GM21515 (cell line): ENCODE data around the gene LIAS.
"Not testable (repeated sequence)": the region's sequence is repeated elsewhere in the genome, so short reads cannot be mapped to it uniquely, and the experiment has no call there.

Experiments
- ATAC-seq: cut with Tn5 transposase; IDR thresholded peaks from one replicate; pipeline ENCODE4 v1.9.1; 2021; ENCODE audit not compliant: unreplicated experiment

LIAS gene

DNA sequence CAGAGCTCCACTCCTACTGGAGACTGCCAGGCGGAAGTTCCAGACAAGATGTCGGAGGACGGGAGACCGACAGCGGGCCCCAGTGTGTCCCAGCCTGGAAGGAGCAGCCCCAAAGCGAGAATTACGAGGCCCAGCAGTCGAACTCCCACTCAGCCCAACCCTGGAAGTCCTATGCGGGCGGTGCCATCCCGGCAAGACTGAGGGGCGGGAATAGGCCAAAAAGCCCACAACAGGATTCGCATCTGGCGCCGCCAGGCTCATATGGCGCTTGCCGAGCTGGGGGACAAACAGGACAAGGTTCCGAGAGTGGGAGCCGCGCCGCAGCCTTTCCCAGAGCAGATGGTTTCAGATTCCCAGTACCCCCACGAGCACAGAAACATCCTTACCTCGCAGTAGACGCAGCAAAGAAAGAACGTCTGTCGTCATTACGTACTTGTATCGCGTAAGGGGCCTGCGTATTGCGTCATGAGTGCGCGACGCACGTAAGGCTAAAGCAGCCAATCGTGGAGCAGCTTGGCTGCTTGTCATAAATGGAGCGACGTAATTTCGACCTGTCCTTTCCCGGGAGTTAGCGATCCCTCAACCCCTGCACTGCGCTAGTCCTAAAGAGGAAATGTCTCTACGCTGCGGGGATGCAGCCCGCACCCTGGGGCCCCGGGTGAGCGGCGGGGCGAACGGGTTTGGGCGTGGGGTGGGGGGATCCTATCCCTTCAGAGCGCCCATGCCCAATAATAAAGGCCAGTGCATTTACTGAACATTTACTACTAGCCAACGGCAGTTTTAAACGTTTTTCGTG is at the start of gene LIAS, which contains the start of gene RPL9:
Gene LIAS (plus strand): TSS at position 552 of the 796 bp plus-strand sequence. CDS start 62 bp downstream, at position 614.
Gene RPL9 (minus strand): TSS at position 418 of the 796 bp plus-strand sequence. CDS start 483 bp downstream, outside the sequence.
- peak; percentile 81 for ATAC-seq

DNA sequence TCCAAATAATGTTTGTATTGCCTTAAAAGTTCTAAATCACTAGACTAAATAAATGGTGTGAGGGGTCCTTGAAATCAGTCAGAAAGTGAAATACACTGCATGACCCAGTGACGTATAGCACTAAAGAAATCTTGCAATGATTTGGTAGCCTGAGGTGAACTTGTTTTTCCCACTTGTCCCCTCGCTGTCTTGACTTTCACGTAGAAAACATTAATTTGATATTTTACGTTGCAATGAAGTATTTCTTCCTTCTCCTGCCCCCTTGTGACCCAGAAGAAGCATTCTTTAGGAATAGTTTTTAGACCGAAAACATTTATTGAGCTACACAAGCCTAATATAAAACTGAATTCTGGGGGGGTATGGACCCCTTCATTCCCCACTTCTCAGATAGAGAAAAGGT is 48.4 kb upstream of the LIAS start:
- ATAC-seq, result no peak

DNA sequence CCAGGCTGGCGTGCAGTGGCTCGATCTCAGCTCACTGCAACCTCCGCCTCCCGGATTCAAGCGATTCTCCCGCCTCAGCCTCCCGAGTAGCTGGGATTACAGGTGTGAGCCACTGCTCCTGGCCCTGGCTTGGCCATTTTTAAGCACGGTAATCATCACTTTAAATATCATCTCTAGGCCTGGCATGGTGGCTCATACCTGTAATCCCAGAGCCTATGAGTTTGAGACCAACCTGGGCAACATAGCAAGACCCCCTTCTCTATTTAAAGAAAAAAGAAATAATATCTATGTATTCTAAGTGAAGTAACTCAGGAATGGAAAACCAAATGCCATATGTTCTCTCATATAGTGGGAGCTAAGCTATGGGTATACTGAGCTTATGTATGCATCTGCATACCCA is 47.3 kb upstream of the LIAS start:
- ATAC-seq, result not testable (repeated sequence)

DNA sequence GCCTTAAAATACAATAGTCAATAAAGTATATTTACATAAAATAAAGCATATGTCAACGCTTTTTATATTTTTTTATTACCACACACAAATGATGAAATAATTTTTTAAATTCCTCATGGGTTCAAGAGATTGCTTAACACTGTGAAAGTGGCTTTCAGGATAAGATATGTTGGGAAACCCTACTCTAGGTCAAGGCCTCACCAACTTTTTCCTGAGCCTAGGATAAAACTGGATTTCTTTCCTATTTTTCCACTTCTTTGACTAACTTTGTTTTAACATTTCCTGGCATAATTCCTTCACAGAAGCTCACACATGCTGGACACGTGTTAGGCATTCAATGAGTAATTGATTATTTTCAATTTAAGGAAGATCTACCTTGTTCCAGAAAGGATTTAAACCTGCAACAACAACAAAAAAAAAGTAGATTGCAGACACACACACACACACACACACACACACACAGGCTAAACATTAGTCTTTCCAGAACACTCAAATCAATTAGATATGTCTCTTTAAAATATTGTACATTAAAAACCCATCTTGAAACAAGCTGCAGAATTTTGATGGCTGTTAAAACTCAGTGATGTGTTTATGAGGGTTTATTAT is 43.1 kb upstream of the LIAS start:
- ATAC-seq, result no peak

DNA sequence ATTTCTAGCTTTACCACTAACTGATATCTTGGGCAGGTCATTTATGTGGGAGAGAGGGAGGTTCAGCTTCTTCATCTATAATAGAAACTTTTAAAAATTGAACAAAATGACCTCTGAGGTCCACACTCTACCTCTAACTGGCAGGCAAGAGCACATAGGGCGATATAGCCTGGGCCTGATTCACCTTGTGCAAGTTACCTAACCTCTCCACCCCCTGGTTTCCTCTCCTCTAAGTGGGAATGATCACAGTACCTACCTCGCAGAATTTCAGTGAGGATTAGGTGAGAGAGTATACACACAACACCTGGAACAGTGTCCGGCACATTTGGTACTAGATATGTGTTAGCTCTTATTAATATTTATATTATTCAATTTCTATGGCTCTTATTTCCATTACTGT is 36.6 kb upstream of the LIAS start:
- no peak for ATAC-seq

DNA sequence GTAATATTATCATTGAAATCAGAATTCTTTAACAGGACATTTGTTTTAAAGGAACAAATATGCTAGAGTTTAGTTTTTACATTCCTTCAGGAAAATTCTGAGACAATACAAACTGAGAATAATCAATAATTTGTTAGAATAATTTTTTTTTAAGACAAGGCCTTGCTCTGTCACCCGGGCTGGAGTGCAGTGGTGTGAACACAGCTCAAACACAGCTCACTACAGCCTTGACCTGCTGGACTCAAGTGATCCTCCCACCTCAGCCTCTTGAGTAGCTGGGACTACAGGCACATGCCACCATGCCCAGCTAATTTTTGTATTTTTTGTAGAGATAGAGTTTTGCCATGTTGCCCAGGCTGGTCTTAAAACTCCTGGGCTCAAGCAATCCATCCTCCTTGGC is 33.6 kb upstream of the LIAS start:
- not testable (repeated sequence) for ATAC-seq

DNA sequence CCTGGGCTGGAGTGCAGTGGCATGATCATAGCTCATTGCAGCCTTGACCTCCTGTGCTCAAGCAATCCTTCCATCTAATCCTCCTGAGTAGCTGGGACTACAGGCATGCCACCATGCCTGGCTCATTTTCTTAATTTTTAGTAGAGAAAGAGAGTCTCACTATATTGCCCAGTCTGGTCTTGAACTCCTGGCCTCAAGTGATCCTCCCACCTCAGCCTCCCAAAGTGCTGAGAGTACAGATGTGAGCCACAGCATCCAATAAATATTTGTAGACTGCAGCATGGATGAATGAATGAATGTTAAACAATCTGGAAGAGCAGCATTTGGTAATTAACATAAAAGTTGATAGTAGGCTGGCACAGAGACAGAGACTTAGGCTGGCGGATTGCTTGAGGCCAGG is 32.1 kb upstream of the LIAS start:
- ATAC-seq, result no peak

DNA sequence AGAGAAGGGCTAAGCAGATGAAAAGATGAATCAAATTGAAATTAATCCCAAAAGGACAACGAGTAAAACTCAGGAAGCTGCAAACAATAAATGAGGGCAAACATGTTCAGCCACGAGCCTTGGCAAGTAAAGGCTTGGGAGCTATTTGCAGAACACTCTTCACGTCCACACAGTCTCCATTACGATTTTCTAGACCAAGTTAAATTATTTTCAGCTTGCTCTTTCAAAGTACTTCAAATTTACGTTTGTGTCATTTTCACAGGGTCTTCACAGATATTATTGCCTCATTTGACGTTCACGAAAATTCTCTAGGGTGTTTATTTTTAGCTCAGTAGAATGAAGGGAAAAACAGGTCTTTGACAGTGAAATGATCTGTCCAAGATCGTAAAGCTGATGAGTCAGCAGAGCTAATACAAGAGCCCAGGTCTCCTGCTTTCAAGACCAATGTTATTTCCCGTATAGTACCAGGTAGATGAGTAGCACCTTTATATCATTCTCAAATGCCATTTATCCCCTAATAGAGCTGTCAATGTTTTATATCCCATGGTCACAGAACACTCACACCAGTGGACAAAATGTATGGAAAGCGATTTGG is 31.2 kb upstream of the LIAS start:
- ATAC-seq, result no peak

DNA sequence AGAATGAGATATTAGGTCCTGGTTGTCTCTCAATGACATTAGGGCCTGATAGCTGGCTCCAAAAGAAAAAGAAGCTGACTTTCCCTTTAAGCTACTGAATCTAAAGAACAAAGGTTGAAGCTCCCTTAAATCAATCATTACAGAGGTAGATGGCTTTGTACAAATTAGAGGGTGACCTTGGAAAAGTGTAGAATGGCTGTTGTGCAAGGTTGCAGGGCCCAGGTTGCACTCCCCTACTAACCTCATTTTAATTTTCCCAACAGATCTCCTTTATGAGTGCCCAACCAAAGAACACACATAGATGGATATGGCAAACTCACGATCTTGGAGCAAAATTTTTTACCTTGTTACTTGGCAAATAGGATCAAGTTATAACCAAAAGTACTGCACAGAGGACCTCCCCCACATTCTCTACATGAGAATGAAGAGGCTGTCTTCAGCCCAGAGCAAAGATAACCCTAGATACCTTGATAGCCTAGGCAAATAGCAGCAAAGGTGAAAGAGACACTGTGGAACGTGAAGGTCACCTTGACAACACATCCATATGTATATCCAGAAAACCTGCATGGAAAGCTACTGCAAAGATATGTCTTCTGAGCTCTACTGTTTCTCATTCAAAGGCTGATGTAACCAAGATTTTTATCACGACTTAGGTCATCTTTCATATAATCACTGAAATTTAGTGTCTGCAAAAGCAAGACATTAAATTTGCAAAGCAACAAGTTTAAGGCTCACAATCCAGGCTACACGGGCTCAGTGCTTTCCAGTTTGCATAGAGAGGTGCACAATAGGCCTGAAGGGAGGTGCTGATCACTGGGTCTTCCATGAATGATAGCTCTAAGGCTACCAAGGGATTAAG is 29.2 kb upstream of the LIAS start:
- ATAC-seq, result no peak

DNA sequence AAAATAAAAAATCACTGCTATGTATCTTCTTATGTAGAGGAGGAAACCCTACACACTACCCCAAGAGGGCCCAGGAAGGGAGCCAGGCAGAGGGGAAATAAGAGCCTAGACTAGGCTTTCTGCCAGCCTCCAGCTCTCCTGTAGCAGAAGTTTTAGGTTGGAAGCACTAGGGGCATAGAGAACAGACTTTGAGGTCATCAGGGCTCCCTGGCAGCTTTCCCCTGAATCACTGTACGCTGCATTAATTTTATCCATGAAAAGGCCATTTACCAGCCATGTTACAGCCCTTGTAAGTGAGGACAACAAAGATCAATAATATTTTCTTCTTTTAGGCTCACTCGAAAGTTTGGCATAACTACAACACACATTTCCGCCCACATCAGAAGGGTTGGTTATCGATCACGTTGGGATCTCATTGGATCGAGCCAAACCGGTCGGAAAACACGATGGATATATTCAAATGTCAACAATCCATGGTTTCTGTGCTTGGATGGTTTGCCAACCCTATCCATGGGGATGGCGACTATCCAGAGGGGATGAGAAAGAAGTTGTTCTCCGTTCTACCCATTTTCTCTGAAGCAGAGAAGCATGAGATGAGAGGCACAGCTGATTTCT is 24.9 kb upstream of the LIAS start:
- no peak for ATAC-seq

DNA sequence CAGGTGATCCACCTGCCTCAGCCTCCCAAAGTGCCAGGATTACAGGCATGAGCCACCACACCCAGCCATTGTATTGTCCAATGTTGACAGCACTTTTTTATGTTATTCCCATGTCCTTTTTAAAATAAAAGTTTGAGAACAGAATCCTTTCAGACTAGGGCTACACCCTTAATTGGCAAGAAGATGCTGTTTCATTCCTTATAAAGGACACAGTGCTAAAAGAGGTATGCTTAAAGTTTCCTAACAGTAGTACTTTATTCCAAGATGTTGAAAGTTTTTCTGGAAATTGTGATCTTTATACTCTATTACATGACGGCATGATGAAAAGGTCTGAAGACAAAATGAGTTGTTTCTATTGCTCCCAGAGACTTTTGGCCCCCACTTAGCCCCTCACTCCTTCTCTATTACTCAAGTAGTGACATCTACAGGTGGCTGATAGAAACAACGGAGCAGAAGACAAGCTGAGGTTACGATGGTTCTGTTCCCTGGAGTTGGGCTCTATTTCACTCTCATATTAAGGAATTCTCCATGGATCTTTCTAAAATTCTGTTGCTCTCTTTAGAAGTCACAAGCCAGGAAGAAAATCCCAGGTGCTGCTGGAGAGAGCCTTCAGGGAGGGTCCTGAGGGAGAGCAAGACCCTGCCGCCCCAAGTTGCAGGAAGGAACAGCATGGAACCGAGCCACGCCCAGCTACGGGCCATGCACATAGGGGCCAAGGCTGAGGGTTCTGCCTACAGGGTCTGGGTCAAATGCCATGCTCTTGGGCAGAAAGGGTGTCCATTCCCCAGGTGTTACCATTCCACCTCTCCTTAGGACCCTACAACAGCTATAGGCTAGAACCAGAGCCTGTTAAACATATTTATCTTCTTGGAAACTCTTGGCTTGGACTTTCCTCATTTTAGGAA is 22.9 kb upstream of the LIAS start:
- ATAC-seq, result no peak

DNA sequence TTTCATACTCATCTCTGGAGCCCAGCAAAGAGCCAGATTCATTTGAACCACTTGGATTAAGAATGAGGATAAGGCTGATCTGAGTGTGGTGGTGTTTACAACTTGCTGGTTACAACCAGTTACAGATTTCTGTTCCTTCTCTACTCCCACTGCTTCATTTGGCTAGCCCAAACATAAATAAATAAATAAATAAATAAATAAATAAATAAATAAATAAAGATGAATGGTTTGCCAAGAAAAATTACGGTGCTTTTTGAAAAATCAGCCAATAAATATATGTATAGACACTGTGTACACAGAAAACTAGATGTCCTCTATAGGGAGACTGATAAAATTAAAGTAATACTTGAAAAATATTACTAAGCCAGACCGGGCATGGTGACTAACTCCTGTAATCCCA is 17.3 kb upstream of the LIAS start:
- ATAC-seq, result no peak

DNA sequence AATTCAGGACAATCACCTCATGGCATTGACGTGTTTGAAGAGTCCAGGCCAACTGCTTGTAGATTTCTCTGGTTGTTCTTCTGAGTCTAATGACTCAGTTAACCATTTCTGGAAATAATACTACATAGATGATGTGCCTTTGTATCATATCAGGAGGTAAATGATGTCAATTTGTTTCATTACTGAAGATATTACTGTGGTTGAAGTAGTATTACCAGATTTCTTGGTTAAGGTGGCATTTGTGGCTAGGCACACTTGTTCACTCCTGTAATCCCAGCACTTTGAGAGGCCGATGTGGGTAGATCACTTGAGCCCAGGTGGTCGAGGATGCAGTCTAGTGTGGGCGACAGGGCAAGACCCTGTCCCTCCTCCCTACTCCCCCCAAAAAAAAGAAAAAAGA is 15.9 kb upstream of the LIAS start:
- ATAC-seq, result no peak

DNA sequence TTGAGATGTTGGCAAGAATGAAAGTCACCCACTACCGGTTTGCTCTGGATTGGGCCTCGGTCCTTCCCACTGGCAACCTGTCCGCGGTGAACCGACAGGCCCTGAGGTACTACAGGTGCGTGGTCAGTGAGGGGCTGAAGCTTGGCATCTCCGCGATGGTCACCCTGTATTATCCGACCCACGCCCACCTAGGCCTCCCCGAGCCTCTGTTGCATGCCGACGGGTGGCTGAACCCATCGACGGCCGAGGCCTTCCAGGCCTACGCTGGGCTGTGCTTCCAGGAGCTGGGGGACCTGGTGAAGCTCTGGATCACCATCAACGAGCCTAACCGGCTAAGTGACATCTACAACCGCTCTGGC is 12.4 kb upstream of the LIAS start:
- no peak for ATAC-seq

DNA sequence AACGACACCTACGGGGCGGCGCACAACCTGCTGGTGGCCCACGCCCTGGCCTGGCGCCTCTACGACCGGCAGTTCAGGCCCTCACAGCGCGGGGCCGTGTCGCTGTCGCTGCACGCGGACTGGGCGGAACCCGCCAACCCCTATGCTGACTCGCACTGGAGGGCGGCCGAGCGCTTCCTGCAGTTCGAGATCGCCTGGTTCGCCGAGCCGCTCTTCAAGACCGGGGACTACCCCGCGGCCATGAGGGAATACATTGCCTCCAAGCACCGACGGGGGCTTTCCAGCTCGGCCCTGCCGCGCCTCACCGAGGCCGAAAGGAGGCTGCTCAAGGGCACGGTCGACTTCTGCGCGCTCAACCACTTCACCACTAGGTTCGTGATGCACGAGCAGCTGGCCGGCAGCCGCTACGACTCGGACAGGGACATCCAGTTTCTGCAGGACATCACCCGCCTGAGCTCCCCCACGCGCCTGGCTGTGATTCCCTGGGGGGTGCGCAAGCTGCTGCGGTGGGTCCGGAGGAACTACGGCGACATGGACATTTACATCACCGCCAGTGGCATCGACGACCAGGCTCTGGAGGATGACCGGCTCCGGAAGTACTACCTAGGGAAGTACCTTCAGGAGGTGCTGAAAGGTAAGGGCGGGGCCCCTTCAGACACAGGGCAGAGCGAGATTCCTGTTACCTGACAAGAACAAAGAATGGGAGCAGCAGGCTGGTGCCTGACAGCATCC is 11.8 kb upstream of the LIAS start:
- peak; percentile 81 for ATAC-seq

DNA sequence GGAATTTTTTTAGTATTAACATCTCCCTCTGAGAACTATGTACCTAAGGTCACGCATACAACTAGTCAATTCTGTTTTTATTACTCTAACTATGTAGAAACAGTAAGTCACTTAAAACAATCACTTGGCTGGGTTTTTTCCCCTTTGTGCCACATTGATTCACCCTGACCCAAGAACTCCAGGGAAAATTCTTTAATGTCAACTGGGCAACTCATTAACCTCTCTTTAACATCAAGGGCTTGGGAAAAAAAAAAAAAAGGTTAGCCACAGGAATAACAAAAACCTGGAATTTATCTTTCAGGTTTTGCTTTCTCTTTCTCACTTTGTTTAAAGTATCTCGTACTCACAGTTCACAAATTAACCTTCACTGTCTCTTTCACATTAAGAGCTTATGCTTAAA is 8.2 kb upstream of the LIAS start:
- ATAC-seq, result no peak

DNA sequence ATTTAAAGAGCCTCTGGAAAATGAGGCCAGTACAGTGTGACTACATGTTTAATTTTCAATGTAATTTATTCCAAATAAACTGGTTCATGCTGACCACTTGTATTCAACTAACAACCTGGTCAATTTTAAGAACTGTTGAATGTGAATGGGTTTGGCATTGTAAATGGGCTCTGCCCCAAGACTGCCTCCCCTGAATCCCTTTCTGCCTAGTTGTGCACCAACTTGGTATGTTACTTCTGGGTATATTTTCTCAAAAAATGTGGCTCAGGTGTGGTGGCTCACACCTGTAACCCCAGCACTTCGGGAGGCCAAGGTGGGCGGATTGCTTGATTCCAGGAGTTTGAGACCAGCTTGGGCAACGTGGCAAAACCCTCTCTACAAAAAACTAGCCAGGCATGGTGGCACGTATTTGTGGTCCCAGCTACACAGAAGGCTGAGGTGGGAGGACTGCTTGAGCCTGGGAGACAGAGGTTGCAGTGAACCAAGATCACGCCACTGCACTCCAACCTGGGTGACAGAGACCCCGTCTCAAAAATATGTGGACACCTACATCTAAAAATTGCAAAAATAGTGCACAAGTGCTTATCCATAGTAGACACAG is 7.3 kb upstream of the LIAS start:
- no peak for ATAC-seq

DNA sequence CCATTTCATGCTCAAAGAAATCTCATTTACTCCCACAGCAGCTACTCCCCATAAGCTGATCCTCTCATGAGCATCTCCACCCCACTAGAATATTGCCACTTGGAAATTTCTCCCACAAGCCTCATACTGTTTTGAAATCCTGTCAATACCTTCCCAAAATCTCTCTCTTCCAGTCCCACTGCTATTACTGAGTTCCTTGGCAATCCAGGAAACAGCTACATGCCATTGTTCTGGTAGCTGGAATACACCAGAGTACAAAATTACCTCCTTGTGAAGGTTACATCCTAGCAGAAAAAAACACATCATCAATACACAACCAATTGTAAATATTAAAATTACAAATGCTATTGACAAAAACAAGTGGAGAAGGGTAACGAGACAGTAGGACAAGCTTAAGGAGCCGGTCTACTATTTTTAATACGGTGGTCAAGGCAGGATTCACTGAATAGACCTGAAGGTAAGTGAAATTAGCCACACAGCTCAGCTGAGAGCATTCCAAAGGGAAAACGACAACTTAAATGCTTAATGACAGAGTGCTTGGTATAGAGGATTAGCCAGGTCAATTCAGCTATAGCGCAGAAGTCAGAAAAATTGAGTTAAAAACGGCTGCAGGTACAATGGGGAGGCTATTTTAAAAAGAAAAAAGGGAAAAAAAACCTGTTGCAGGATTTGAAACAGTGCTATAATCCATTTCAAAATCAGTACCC is 6.5 kb upstream of the LIAS start:
- ATAC-seq, result no peak
